Trophoblast cell (in vitro differentiated cells and primary cell): ENCODE results near the gene GJA10.

ENCODE experiments used
- DNase-seq, 2 donors: peaks; one replicate each; pipeline ENCODE4 v3.0.0-alpha.2; 2016
- H2AFZ ChIP-seq: 2 replicates; pipeline ENCODE4 v1.6.1; 2013; ENCODE audit warnings: low read length, moderate library complexity, mild to moderate bottlenecking; ENCODE audit not compliant: insufficient read depth, poor library complexity
- H2AK5ac ChIP-seq: 2 replicates; pipeline ENCODE4 v1.6.1; 2013; ENCODE audit warnings: mild to moderate bottlenecking, low read length
- H2BK120ac ChIP-seq: 2 replicates; pipeline ENCODE4 v1.6.1; 2013; ENCODE audit warnings: low read length, mild to moderate bottlenecking, moderate library complexity; ENCODE audit not compliant: insufficient read depth, poor library complexity
- H2BK12ac ChIP-seq: 2 replicates; pipeline ENCODE4 v1.6.1; 2013; ENCODE audit warnings: mild to moderate bottlenecking, low read length, moderate library complexity
- H2BK5ac ChIP-seq: 2 replicates; pipeline ENCODE4 v1.6.1; 2013; ENCODE audit warnings: low read length, low read depth, moderate library complexity, mild to moderate bottlenecking; ENCODE audit not compliant: poor library complexity
- H3K14ac ChIP-seq: 2 replicates; pipeline ENCODE4 v1.6.1; 2013; ENCODE audit warnings: mild to moderate bottlenecking, low read length
- H3K18ac ChIP-seq: 2 replicates; pipeline ENCODE4 v1.6.1; 2013; ENCODE audit warnings: mild to moderate bottlenecking, low read length
- H3K23ac ChIP-seq: 2 replicates; pipeline ENCODE4 v1.6.1; 2013; ENCODE audit warnings: low read length
- H3K27ac ChIP-seq: 2 replicates; pipeline ENCODE4 v1.5.1; 2013; ENCODE audit warnings: low read depth, mild to moderate bottlenecking, inconsistent platforms, low read length, moderate library complexity
- H3K27me3 ChIP-seq: 2 replicates; pipeline ENCODE4 v1.6.1; 2013; ENCODE audit warnings: inconsistent platforms, mild to moderate bottlenecking, low read length, moderate library complexity; ENCODE audit not compliant: insufficient read depth
- H3K36me3 ChIP-seq, 2 experiments: 1 replicate in 1 of 2; 2 replicates in 1 of 2; pipeline ENCODE4 v1.6.1; 2013; ENCODE audit warnings: low read length in 2 of 2, mild to moderate bottlenecking in 2 of 2, moderate library complexity in 1 of 2; ENCODE audit not compliant: insufficient read depth in 2 of 2, control insufficient read depth in 1 of 2
- H3K4ac ChIP-seq: 2 replicates; pipeline ENCODE4 v1.6.1; 2013; ENCODE audit warnings: low read depth, mild to moderate bottlenecking, low read length, moderate library complexity
- H3K4me1 ChIP-seq, 2 experiments: 1 replicate in 1 of 2; 2 replicates in 1 of 2; pipeline ENCODE4 v1.6.1; 2013; ENCODE audit warnings: low read length in 2 of 2, mild to moderate bottlenecking in 2 of 2, moderate library complexity in 1 of 2; ENCODE audit not compliant: insufficient read depth in 2 of 2, control insufficient read depth in 1 of 2
- H3K4me2 ChIP-seq: 2 replicates; pipeline ENCODE4 v1.6.1; 2013; ENCODE audit warnings: inconsistent platforms, mild to moderate bottlenecking, low read length, moderate library complexity
- H3K4me3 ChIP-seq: 2 replicates; pipeline ENCODE4 v1.5.1; 2013; ENCODE audit warnings: mild to moderate bottlenecking, low read depth, low read length, inconsistent platforms
- H3K79me1 ChIP-seq: one replicate; pipeline ENCODE4 v1.6.1; 2013; ENCODE audit warnings: low read length
- H3K79me2 ChIP-seq: 2 replicates; pipeline ENCODE4 v1.6.1; 2013; ENCODE audit warnings: low read length, mild to moderate bottlenecking; ENCODE audit not compliant: control insufficient read depth, insufficient read depth, poor library complexity
- H3K9ac ChIP-seq: 2 replicates; pipeline ENCODE4 v1.6.1; 2013; ENCODE audit warnings: mild to moderate bottlenecking, low read length
- H3K9me3 ChIP-seq: 2 replicates; pipeline ENCODE4 v1.6.1; 2013; ENCODE audit warnings: low read depth, mild to moderate bottlenecking, control low read depth, inconsistent platforms, low read length; ENCODE audit not compliant: insufficient read depth
- H4K12ac ChIP-seq: 2 replicates; pipeline ENCODE4 v1.6.1; 2013; ENCODE audit warnings: low read depth, mild to moderate bottlenecking, low read length, moderate library complexity
- H4K8ac ChIP-seq: 2 replicates; pipeline ENCODE4 v1.6.1; 2013; ENCODE audit warnings: low read depth, mild to moderate bottlenecking, low read length, moderate library complexity
- H4K91ac ChIP-seq: one replicate; pipeline ENCODE4 v1.6.1; 2013; ENCODE audit warnings: low read depth, mild to moderate bottlenecking, low read length, moderate library complexity
- WGBS: extraction: QIAGEN DNeasy Blood & Tissue Kit; methylation state at CpG from one replicate; pipeline ENCODE4 v1.1.7; 2013; ENCODE audit warnings: missing lambda C conversion rate; ENCODE audit not compliant: insufficient read length, insufficient coverage; ENCODE audit errors: extremely low coverage; 5-methylcytosine and 5-hydroxymethylcytosine counted together

GJA10 gene

GRCh38 chr6:89936177-89936576 is 41.9 kb downstream of the GJA10 start:
- H3K4ac ChIP-seq, result no peak overlapping the region
- no CpG with 5 or more reads among the region's 1 CpG for WGBS
- no peak overlapping the region for H4K8ac ChIP-seq

GRCh38 chr6:89938014-89938413 is 43.7 kb downstream of the GJA10 start:
- Histone ChIP-seq H3K4me2 (no peak overlapping the region), H2BK5ac (no peak overlapping the region), H3K36me3 (peaks cover 0 to 9% of the 10 kb centered on the region in 2 experiments), H3K4ac (no peak overlapping the region), H2BK12ac (no peak overlapping the region), H3K14ac (no peak overlapping the region), H2AFZ (no peak overlapping the region), H4K8ac (no peak overlapping the region), H3K9me3 (no peaks in the 10 kb centered on the region), H3K4me1 (no peaks in the 10 kb centered on the region), H4K12ac (no peak overlapping the region), H3K79me1 (no peaks in the 10 kb centered on the region), H3K18ac (no peak overlapping the region), H3K27me3 (no peaks in the 10 kb centered on the region), H3K79me2 (no peaks in the 10 kb centered on the region), H3K23ac (no peak overlapping the region), H3K27ac (no peak overlapping the region), H3K4me3 (no peak overlapping the region), H2BK120ac (no peak overlapping the region), H4K91ac (no peak overlapping the region), H2AK5ac (no peak overlapping the region), H3K9ac (no peak overlapping the region)
- no CpG with 5 or more reads among the region's 12 CpGs for WGBS
- DNase-seq, result no peak

More at GRCh38 chr6:89936177-89936576, 41.9 kb downstream of the GJA10 start:
- H3K14ac ChIP-seq, result no peak overlapping the region
- no peak overlapping the region for H3K23ac ChIP-seq
- no peak overlapping the region for H4K91ac ChIP-seq
- no peak overlapping the region for H3K4me2 ChIP-seq
- DNase-seq, result no peak
- no peaks in the 10 kb centered on the region for H3K79me1 ChIP-seq
- no peaks in the 10 kb centered on the region for H3K4me1 ChIP-seq
- H3K4me3 ChIP-seq, result no peak overlapping the region
- H3K9me3 ChIP-seq, result no peaks in the 10 kb centered on the region
- no peak overlapping the region for H3K9ac ChIP-seq
- no peak overlapping the region for H2BK12ac ChIP-seq
- no peaks in the 10 kb centered on the region for H3K79me2 ChIP-seq
- no peak overlapping the region for H3K18ac ChIP-seq
- peaks cover 5 to 15% of the 10 kb centered on the region in 2 experiments for H3K36me3 ChIP-seq
- no peak overlapping the region for H4K12ac ChIP-seq
- no peak overlapping the region for H3K27ac ChIP-seq
- no peak overlapping the region for H2AK5ac ChIP-seq
- H2BK120ac ChIP-seq, result no peak overlapping the region
- H2AFZ ChIP-seq, result no peak overlapping the region
- no peak overlapping the region for H2BK5ac ChIP-seq
- no peaks in the 10 kb centered on the region for H3K27me3 ChIP-seq

- Histone ChIP-seq H3K18ac (no peak overlapping the region), H3K27ac (no peak overlapping the region), H2AK5ac (no peak overlapping the region), H3K23ac (no peak overlapping the region), H3K9ac (no peak overlapping the region), H3K4me1 (no peaks in the 10 kb centered on the region), H3K4ac (no peak overlapping the region), H4K91ac (no peak overlapping the region), H4K12ac (no peak overlapping the region), H2AFZ (no peak overlapping the region), H3K36me3 (peaks cover 0 to 5% of the 10 kb centered on the region in 2 experiments), H2BK120ac (no peak overlapping the region), H2BK5ac (no peak overlapping the region), H3K9me3 (no peaks in the 10 kb centered on the region), H3K79me1 (no peaks in the 10 kb centered on the region), H2BK12ac (no peak overlapping the region), H3K4me3 (no peak overlapping the region), H3K4me2 (no peak overlapping the region), H3K27me3 (no peaks in the 10 kb centered on the region), H3K79me2 (no peaks in the 10 kb centered on the region), H3K14ac (no peak overlapping the region), H4K8ac (no peak overlapping the region)
- no peak for DNase-seq
- no CpG with 5 or more reads among the region's 2 CpGs for WGBS
These were observed 44.9 kb downstream of the GJA10 start for GRCh38 chr6:89939144-89939543.

- Histone ChIP-seq H3K79me2 (no peaks in the 10 kb centered on the region), H3K79me1 (no peaks in the 10 kb centered on the region), H3K4ac (no peak overlapping the region), H2AFZ (no peak overlapping the region), H3K23ac (no peak overlapping the region), H3K36me3 (no peaks in the 10 kb centered on the region), H2BK12ac (no peak overlapping the region), H3K18ac (no peak overlapping the region), H4K12ac (no peak overlapping the region), H3K9ac (no peak overlapping the region), H3K27ac (no peak overlapping the region), H2BK5ac (no peak overlapping the region), H4K91ac (no peak overlapping the region), H2AK5ac (no peak overlapping the region), H3K14ac (no peak overlapping the region), H2BK120ac (no peak overlapping the region), H4K8ac (no peak overlapping the region), H3K4me1 (no peaks in the 10 kb centered on the region), H3K27me3 (no peaks in the 10 kb centered on the region), H3K4me3 (no peak overlapping the region), H3K9me3 (no peaks in the 10 kb centered on the region), H3K4me2 (no peak overlapping the region)
- WGBS, result no CpG with 5 or more reads among the region's 9 CpGs
- peak; percentile 56 to 79 for DNase-seq
These were observed 46.2 kb downstream of the GJA10 start for GRCh38 chr6:89940225-89941027.
